Measurements from ENCODE around the gene CNDP1.
A peak's percentile ranks its signal among the peaks of the same experiment; 100 is the strongest.

The CNDP1 gene

DNA sequence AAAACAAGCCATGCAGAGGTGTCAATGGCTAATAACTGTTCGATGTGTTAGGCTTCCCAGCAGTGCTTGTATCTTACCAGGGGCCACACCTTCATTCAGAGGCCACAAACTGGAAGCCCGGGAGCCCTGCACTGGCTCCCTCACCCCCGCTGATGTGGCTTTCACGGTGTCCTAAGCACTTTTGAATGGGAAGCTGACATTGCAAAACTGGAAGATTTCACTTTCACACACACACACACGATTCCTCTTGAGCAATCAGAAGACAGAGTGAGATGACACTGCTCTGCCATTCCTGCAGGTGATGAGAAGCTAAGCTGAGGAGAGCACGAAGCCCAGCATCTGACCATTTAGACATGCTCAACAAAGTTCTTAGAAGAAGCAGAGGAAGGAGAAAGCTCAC is 54.7 kb downstream of the CNDP1 start:
- DNase-seq, result peak in 1 of 2 donors; percentile 29

DNA sequence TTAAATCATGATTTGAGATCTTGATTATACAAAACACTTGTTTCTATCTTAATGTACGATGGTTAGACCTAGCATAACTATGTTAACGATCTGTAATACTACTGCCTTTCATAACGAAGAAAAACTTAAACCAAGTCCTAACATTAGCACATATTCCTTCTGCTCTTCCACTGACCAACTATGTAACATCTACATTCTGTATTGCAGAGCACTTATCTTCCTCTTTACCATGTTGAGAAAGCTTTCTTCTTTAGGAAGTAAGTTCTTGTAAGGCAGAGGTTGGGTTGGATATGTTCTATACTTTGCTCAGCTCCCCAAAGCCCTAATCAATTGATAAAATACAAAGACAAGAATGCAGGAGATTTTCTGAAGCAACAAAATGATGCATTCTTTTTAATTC is 55.5 kb downstream of the CNDP1 start:
- DNase-seq, result no peak

GRCh38 chr18:74590671-74591070 is 56.4 kb downstream of the CNDP1 start:
- no peak for DNase-seq

- DNase-seq, result no peak
These were observed 61.1 kb downstream of the CNDP1 start for GRCh38 chr18:74595431-74595830.

DNA sequence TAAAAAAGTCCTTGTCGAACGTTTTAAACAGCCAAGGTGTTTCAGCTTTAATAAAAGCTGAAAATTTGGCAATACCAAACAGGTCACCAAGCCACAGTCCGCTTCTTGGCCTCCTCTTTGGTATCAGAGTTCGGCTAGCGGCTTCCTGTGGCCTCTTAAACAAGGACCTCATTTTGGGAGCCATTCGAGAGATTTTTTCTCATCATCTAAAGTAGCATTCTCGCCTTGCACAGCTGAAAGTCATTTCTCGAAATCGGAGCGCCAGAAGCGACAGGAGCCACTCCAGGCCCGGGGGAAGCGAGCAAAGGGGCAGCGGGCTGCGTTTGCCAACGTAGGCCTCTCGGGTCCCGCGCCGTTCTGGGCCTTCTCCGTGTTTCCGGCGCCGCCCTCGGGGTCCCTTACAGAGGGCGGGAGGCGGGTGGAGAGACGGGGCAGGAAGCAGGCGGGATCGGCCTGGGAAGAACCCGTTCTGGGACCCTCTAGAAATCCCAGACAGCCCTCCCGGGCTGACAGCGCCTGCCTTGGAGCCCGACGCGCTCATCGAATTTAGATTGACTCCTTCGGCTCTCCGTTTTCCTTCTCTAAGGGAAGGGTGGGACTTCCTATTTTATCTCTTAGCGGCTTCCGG is 62.8 kb downstream of the CNDP1 start:
- peak in 1 of 2 donors; percentile 63 for DNase-seq

DNA sequence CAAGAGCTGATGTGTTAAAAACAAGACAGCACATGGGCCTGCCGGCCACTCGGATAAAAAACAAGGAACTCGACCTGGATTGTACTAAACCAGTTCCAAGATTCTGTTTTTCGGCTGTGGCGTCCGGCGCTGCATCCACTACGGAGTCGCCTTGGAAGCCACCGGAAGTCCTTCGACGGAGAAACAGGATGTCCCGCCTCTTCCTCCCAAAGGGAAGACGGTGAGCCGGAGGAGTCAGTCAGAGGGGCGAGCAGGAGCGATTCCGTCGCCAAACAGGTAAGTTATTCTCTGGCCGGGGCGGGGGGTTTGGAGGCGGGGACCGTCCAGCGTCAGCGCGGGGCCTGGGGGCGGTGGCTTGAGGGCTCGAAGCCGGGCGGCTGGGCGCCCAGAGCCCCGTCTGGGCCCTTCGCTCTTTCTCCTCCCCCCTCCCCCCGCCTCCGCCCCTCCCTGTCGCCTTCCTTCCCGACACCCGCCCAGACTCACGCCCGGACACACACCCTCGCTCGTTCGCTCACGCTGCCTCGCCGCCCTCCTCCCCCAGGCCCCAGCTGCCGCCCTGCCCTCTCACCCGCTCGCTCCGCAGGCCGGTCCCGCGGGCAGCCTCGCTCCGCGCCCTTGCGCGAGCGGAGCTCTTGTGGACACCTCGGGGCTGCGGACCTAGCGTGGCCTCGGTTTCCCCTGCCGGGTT is 63.5 kb downstream of the CNDP1 start, which contains the start of gene ZNF407:
Gene ZNF407, plus strand, starts transcription at position 209 of the 688 bp plus-strand sequence. CDS start 33,150 bp downstream, outside the sequence.
- peak; percentile 87 to 92 for DNase-seq

GRCh38 chr18:74598350-74599001 is 64.2 kb downstream of the CNDP1 start:
- peak; percentile 66 to 69 for DNase-seq

- DNase-seq, result no peak
These were observed 70.1 kb downstream of the CNDP1 start for GRCh38 chr18:74604361-74604760.

GRCh38 chr18:74604774-74605173 is 70.5 kb downstream of the CNDP1 start:
- no peak for DNase-seq

- no peak for DNase-seq
These were observed 74.4 kb downstream of the CNDP1 start for GRCh38 chr18:74608681-74609080.

DNA sequence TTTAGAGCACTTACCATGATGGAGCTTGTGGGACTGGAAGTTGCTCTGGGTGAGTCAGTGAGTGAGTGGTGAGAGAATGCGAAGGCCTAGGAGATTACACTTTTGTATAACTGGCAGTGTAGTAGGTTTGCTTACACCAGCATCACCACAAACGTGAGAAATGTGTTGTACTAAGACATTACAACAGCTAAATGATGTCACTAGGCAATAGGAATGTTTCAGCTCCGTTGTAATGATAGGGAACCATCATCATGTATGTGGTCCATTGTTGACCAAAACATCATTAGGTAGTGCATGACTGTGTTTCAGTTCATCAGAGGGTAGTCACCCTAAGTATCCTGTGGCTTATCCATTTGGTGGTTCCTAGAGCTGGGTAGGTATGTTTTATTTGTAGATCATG is 75.2 kb downstream of the CNDP1 start:
- DNase-seq, result no peak

DNA sequence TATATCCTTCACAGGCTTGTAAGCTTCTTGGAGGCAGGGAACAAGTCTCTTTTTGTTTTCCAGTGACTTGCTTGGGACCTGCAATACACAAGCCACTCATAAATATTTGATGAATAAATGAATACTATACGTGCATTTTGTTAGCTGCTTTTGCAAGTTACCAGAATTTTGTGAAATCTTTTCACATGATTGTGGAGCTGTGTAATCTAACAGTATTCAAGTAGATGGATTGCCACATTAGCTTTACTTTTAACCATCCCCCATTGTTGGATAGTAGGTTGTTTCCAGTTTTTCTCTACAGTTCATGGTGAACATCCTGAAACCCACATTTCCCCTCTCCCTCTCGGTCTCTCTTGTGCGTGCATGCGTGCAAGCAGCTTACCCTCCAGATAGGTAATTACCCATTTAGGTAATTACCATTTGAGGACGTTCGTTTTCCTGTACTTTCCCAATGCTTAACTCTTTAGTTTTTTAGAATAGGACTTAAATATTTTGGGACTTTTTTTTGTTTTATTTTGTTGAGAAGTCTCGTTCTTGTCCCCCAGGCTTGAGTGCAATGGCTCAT is 75.8 kb downstream of the CNDP1 start:
- DNase-seq, result no peak

GRCh38 chr18:74610860-74611259 is 76.6 kb downstream of the CNDP1 start:
- DNase-seq, result no peak

DNA sequence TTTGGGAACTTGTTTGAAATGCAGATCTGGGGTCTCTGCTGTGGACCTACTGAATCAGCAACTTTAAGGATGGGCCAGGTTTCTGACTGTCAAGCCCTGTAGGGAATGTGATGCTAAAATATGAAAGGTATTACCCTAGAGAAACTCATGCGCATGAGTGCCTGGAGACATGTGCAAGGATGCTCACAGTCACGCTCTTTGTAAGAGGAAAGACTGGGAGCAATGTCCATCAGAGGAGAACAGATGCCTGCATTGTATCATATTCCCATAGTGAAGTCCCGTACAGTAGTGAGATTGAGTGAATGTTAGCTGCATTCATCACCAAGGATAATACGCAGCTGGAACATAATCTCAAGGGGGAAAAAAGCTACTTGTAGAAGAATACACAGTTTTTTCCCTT is 77.5 kb downstream of the CNDP1 start:
- DNase-seq, result no peak

DNA sequence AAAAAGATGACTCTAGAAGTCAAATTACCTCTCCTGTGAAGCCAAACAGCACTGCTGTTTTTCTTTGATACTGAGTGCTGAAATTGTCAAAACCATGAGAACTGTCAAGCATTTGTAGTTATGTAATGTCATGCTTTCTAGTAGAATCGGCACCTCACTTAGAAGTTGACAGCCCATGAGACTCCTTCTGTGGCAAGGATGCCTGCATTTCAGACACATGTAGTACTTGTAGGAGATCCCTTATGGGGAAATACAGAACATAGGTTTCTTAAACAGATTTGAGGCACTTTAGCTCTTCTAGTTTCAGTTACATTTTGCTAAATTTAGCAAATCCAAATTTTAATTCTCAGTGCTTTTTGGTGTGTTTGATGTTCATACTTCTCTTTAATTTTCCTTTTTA is 79.1 kb downstream of the CNDP1 start:
- no peak for DNase-seq

DNA sequence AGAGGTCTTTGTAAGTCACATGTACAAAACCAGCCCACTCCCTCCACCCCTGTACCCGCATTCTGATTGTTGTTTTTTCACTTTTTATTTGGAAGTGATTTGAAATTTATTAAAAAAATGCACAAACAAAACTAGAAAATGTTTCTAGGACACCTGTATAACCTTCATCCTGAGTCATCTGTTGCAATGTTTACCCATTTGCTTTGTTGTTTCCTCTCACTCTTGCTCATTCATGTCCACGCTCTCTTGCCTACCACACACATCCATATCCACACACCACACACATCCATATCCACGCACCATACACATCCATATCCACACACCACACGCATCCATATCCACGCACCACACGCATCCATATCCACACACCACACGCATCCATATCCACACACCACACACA is 82.2 kb downstream of the CNDP1 start:
- DNase-seq, result no peak

DNA sequence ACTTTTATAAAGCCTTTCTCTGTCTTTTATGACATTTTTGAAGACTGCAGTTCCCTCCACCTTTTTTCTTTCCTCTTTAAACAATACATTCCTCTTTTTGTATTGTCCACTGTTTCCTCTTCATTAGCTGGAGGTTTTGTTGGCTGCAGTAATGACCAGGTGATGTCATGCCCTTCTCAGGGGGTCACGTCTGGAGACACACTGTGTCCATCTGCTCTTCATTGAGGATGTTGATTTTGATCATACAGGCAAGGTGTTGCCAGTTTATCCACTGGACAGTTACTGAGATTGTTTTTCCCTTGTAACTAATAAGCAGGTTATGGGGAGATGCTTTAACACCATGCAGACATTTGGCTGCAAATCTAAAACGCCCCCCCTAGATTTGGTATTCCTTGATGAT is 83.2 kb downstream of the CNDP1 start:
- DNase-seq, result no peak

DNA sequence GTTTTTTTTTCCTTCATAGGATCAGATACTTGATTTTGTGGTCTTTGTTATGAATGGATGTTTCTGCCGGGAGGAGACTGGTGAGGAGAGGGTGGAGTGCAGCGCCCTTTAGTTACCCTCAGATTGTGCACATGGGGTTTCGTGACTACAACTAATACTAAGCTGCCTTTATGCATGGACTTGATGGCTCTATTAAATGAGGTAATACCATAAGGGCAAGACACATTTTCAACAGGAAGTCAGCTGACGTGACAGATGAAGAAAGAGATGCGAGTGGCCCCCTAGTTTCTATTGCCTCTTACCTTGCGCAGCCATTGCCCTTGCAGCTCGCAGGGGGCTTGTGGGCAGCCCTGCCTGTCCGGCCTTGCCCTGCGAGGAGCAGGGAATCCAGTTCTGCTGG is 87.8 kb downstream of the CNDP1 start:
- DNase-seq, result no peak

DNA sequence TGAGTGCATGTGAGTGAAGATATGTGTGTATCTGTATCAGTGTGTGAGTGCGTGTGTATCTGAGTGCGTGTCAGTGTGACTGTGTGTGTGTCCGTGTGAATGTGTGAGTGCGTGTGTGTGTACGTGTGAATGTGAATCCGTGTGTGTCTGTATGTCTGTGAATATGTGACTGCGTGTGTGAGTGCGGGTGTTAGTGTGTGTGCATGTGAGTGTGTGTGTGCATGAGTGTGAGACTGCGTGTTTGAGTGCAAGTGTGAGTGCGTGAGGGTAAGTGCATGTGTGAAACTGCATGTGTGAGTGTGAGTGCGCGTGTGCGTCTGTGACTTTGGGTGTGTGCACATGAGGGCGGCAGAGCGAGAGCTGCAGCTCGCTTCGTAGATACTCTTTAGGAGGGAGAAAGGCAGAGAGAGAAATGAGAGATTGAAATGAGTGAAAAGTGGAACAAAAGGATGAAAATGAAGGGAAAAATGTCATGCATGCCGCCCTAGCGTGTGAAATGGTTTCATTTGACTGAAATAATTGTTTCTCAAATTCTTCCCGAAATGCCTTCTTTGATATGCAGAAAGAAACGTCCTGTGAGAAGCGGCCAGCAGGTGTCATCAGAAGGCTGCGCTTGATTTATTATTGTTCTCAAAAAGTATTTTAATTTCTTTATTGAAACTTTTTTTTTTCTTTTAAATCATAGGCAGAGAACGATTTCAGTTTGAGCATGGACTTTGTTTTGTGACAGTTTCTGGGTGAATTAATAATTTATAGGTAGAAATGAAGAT is 88.9 kb downstream of the CNDP1 start:
- DNase-seq, result peak; percentile 19 to 33

DNA sequence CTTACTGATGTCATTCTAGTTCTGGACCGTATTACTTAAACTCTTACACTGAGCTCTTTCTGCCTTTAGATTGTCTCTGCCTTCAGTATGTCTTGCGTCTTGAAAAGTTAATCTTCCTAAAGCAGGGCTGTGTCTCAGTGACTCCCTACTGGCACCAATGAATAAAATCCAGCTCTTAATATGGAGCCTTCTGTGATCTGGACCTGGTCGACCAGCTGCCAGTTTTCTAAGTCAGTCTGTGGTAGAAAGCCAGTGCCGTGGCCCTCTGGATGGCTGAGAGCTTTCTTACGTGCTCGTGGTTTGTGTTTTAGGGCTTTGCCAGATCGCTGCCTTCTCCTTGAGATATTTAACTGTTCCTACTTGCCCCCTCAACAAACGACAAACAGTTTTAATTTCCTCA is 90.2 kb downstream of the CNDP1 start:
- DNase-seq, result no peak

GRCh38 chr18:74625157-74625556 is 90.9 kb downstream of the CNDP1 start:
- DNase-seq, result no peak

- no peak for DNase-seq
These were observed 92.0 kb downstream of the CNDP1 start for GRCh38 chr18:74626049-74626874.
